PC-3 (cell line): ENCODE measurements around the gene TUBA3C.

Source experiments
- CTCF ChIP-seq: fragments of 300-600 bp; sonication (generic); conservative IDR thresholded peaks from 2 replicates; pipeline ENCODE4 v1.5.1; 2017; ENCODE audit warnings: antibody characterized with exemption, low read depth, mild to moderate bottlenecking, low read length
- EZH2 ChIP-seq: fragments of 300-600 bp; sonication (generic); IDR thresholded peaks from one replicate; pipeline ENCODE4 v1.6.1; 2017; ENCODE audit warnings: antibody characterized with exemption, mild to moderate bottlenecking, low read length; ENCODE audit not compliant: unreplicated experiment
- EZH2phosphoT487 ChIP-seq: fragments of 300-600 bp; sonication (generic); IDR thresholded peaks from 2 replicates; pipeline ENCODE4 v1.6.1; 2018; ENCODE audit warnings: mild to moderate bottlenecking, antibody characterized with exemption, low read length, borderline replicate concordance

GRCh38 chr13:19150712-19151228, 30.9 kb downstream of the TUBA3C start:
- TF ChIP-seq CTCF: no peak
- TF ChIP-seq EZH2phosphoT487: no peak
- no peak for TF ChIP-seq EZH2
